ENCODE measurements around the gene BAD. TPM values are rescaled to one million over a fixed set of nuclear protein-coding genes. Genes with fewer than 3 reads are reported as not detected.
"Not testable (repeated sequence)": the region's sequence is repeated elsewhere in the genome, so short reads cannot be mapped to it uniquely, and the experiment has no call there.

The BAD gene
- total RNA-seq, 1 donor from 2014 or later: 43.6 TPM

DNA sequence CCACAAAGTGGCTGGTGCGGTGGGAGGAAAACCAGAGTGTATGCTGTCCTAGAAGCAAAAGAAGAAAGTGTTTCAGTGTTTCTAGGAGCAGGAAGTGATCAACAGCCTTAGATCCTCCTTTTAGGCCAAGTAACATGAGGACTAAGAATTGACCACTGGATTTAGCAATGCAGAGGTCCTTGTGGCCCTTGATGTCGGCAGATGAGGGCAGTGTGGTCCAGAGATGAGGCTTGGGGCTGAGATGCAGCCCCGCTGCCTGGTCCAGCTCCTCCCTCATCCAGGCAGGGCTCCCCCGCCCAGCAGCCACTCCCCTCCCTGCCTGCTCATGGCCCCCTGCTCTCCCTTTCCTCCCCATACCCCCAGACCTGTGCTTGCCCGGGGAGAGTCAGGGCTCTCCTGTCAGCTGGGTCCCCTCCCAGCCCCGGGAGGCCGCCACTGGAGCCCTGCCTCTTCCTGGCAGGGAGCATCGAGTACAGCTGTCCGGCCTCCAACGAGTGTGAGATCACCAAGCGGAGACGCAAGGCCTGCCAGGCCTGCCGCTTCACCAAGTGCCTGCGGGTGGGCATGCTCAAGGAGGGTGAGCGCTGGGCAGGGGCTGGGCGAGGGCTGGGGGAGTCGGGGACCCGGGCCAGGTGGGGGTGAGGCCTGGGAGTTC is 29.2 kb upstream of the BAD start:
- Histone ChIP-seq H3K4me1 (ENCODE audit: insufficient read depth, low read length) (no peaks in the 10 kb centered on the region), H2AFZ (ENCODE audit: low read depth, low read length) (no peak overlapping the region), H3K27ac (ENCODE audit: low read depth, low read length) (no peak overlapping the region), H3K4me3 (ENCODE audit: insufficient read depth, low read depth, low read length) (no peak overlapping the region), H3K4me2 (ENCODE audit: low read length) (no peak overlapping the region), H3K79me2 (ENCODE audit: insufficient read depth, low read length) (peaks cover 23% of the 10 kb centered on the region), H3K27me3 (ENCODE audit: insufficient read depth, low read length) (no peaks in the 10 kb centered on the region), H3K36me3 (ENCODE audit: insufficient read depth, low read length) (no peaks in the 10 kb centered on the region), H3K9me3 (ENCODE audit: insufficient read depth, low read depth, low read length) (no peaks in the 10 kb centered on the region), H4K20me1 (ENCODE audit: insufficient read depth, low read length) (no peaks in the 10 kb centered on the region), H3K9ac (ENCODE audit: low read length) (no peak overlapping the region)
- H3K27ac Mint-ChIP-seq (ENCODE audit: unreplicated experiment): no peak overlapping the region
- TF ChIP-seq, protein P1, sequence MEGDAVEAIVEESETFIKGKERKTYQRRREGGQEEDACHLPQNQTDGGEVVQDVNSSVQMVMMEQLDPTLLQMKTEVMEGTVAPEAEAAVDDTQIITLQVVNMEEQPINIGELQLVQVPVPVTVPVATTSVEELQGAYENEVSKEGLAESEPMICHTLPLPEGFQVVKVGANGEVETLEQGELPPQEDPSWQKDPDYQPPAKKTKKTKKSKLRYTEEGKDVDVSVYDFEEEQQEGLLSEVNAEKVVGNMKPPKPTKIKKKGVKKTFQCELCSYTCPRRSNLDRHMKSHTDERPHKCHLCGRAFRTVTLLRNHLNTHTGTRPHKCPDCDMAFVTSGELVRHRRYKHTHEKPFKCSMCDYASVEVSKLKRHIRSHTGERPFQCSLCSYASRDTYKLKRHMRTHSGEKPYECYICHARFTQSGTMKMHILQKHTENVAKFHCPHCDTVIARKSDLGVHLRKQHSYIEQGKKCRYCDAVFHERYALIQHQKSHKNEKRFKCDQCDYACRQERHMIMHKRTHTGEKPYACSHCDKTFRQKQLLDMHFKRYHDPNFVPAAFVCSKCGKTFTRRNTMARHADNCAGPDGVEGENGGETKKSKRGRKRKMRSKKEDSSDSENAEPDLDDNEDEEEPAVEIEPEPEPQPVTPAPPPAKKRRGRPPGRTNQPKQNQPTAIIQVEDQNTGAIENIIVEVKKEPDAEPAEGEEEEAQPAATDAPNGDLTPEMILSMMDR (IDR thresholded peaks at IDR 0.05; ENCODE audit: insufficient read depth, low read depth, low read length): no peak
- TF ChIP-seq EZH2 (IDR thresholded peaks at IDR 0.05; ENCODE audit: insufficient read depth, low read length): no peak
- FAIRE-seq (no peak), DNase-seq (ENCODE audit: low read depth) (no peak)
- peak overlapping the region; percentile 2 for H3K4me3 Mint-ChIP-seq (ENCODE audit: unreplicated experiment)
- peaks cover 11% of the 10 kb centered on the region for H3K36me3 Mint-ChIP-seq (ENCODE audit: low read depth, unreplicated experiment)
- no peaks in the 10 kb centered on the region for H3K27me3 Mint-ChIP-seq (ENCODE audit: low read depth, unreplicated experiment)
- peaks cover 9% of the 10 kb centered on the region for H3K4me1 Mint-ChIP-seq (ENCODE audit: low read depth, unreplicated experiment)
- no peaks in the 10 kb centered on the region for H3K9me3 Mint-ChIP-seq (ENCODE audit: unreplicated experiment)

DNA sequence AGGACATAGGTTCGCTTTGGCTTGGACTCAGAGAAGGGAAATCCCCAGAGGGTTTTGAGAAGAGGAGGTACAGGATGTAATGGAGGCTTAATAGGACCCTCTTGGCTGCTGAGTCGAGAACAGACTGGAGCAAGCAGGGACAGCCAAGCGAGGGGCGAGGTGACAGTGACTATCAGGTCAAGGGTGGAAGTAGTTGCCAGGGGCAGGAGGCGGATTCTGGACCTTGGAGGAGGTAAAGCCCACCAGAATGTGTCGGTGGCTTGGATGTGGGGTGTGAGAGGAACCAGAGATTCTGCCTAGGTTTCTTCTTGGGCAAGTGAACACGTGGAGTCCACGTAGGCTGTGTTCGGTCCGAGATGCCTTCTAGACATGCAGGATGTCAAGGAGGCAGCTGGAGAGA is 28.5 kb upstream of the BAD start:
- no peaks in the 10 kb centered on the region for H3K27me3 Mint-ChIP-seq (ENCODE audit: low read depth, unreplicated experiment)
- peaks cover 11% of the 10 kb centered on the region for H3K36me3 Mint-ChIP-seq (ENCODE audit: low read depth, unreplicated experiment)
- H3K9me3 ChIP-seq (ENCODE audit: insufficient read depth, low read depth, low read length): no peaks in the 10 kb centered on the region
- no peak overlapping the region for H3K4me2 ChIP-seq (ENCODE audit: low read length)
- H3K27ac ChIP-seq (ENCODE audit: low read depth, low read length): no peak overlapping the region
- H3K4me1 Mint-ChIP-seq (ENCODE audit: low read depth, unreplicated experiment): peaks cover 9% of the 10 kb centered on the region
- no peaks in the 10 kb centered on the region for H3K9me3 Mint-ChIP-seq (ENCODE audit: unreplicated experiment)
- H3K4me3 Mint-ChIP-seq (ENCODE audit: unreplicated experiment): peak overlapping the region; percentile 61
- no peak for FAIRE-seq
- H3K36me3 ChIP-seq (ENCODE audit: insufficient read depth, low read length): no peaks in the 10 kb centered on the region
- no peak overlapping the region for H3K4me3 ChIP-seq (ENCODE audit: insufficient read depth, low read depth, low read length)
- H3K79me2 ChIP-seq (ENCODE audit: insufficient read depth, low read length): peaks cover 23% of the 10 kb centered on the region
- TF ChIP-seq, protein P1 (IDR thresholded peaks at IDR 0.05; ENCODE audit: insufficient read depth, low read depth, low read length): no peak
- TF ChIP-seq EZH2 (IDR thresholded peaks at IDR 0.05; ENCODE audit: insufficient read depth, low read length): no peak
- H3K27ac Mint-ChIP-seq (ENCODE audit: unreplicated experiment): peak overlapping the region; percentile 91
- H4K20me1 ChIP-seq (ENCODE audit: insufficient read depth, low read length): no peaks in the 10 kb centered on the region
- no peaks in the 10 kb centered on the region for H3K4me1 ChIP-seq (ENCODE audit: insufficient read depth, low read length)
- H3K27me3 ChIP-seq (ENCODE audit: insufficient read depth, low read length): no peaks in the 10 kb centered on the region
- no peak overlapping the region for H3K9ac ChIP-seq (ENCODE audit: low read length)
- no peak for DNase-seq (ENCODE audit: low read depth)
- no peak overlapping the region for H2AFZ ChIP-seq (ENCODE audit: low read depth, low read length)

DNA sequence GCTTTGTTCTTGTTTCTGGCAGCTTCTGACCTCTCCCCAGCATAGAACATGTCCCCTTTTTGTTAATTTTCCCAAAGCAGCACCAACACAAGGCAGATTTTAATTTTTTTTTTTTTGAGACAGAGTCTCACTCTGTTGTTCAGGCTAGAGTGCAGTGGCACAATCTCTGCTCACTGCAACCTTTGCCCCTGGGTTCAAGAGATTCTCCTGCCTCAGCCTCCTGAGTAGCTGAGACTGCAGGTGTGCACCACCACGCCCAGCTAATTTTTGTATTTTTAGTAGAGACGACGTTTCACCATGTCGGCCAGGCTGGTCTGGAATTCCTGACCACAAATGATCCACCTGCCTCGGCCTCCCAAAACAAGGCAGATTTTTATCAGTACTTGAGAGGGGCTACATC is 23.3 kb upstream of the BAD start:
- not testable (repeated sequence) for H3K27ac Mint-ChIP-seq (ENCODE audit: unreplicated experiment); H3K9me3 Mint-ChIP-seq (ENCODE audit: unreplicated experiment); H3K9me3 ChIP-seq (ENCODE audit: insufficient read depth, low read depth, low read length); H2AFZ ChIP-seq (ENCODE audit: low read depth, low read length); H3K27me3 Mint-ChIP-seq (ENCODE audit: low read depth, unreplicated experiment); H3K4me2 ChIP-seq (ENCODE audit: low read length); H3K4me3 ChIP-seq (ENCODE audit: insufficient read depth, low read depth, low read length); H3K27ac ChIP-seq (ENCODE audit: low read depth, low read length); H3K27me3 ChIP-seq (ENCODE audit: insufficient read depth, low read length); H3K4me1 Mint-ChIP-seq (ENCODE audit: low read depth, unreplicated experiment); DNase-seq (ENCODE audit: low read depth); H3K36me3 Mint-ChIP-seq (ENCODE audit: low read depth, unreplicated experiment); H3K9ac ChIP-seq (ENCODE audit: low read length); H3K36me3 ChIP-seq (ENCODE audit: insufficient read depth, low read length); H4K20me1 ChIP-seq (ENCODE audit: insufficient read depth, low read length); FAIRE-seq
- Histone ChIP-seq H3K79me2 (ENCODE audit: insufficient read depth, low read length) (peaks cover 24% of the 10 kb centered on the region), H3K4me1 (ENCODE audit: insufficient read depth, low read length) (peaks cover 12% of the 10 kb centered on the region)
- H3K4me3 Mint-ChIP-seq (ENCODE audit: unreplicated experiment): peak overlapping the region; percentile 79

All from astrocyte (in vitro differentiated cells and primary cell).